PC-3 (cell line): ENCODE measurements around the gene DAPP1. TPM values are rescaled to one million over a fixed set of nuclear protein-coding genes. Genes with fewer than 3 reads are reported as not detected.

Experiments used
- ATAC-seq: fragments of 200-7000 bp; cut with Tn5 transposase; 2 replicates; pipeline ENCODE4 v1.9.1; 2020; ENCODE audit warnings: mild to moderate bottlenecking, moderate library complexity
- BruUV-seq: library from RNA; stranded (reverse); fragments of 400-500 nt; replicated peaks from 2 replicates; lab custom pipeline; 2021; lab: Mats Ljungman, UMichigan
- CTCF ChIA-PET: fragments of 300-600 bp; sonication (Branson Sonifier 250); formaldehyde crosslinking; loops from one replicate; lab custom pipeline; 2022; ENCODE audit warnings: antibody characterized with exemption; lab: Charles Lee
- POLR2A ChIA-PET: fragments of 300-600 bp; sonication (Branson Sonifier 250); formaldehyde crosslinking; loops from one replicate; lab custom pipeline; 2022; ENCODE audit warnings: antibody characterized with exemption; ENCODE audit not compliant: unreplicated experiment; lab: Charles Lee
- DNase-seq: peaks from one replicate; pipeline ENCODE4 v3.0.0-alpha.2; 2015
- H2AFZ ChIP-seq: fragments of 300-600 bp; sonication (generic); 2 replicates; pipeline ENCODE4 v1.6.0; 2016; ENCODE audit warnings: antibody characterized with exemption, low read length
- H3F3A ChIP-seq: fragments of 300-600 bp; sonication (generic); one replicate; pipeline ENCODE4 v1.6.0; 2017; ENCODE audit warnings: antibody characterized with exemption, low read length, control low read depth, mild to moderate bottlenecking; ENCODE audit not compliant: unreplicated experiment
- H3K27ac ChIP-seq: fragments of 300-600 bp; sonication (generic); 2 replicates; pipeline ENCODE4 v1.5.1; 2016; ENCODE audit warnings: mild to moderate bottlenecking, low read length
- H3K27me3 ChIP-seq: fragments of 300-600 bp; sonication (generic); 2 replicates; pipeline ENCODE4 v1.6.1; 2016; ENCODE audit warnings: low read length, mixed read lengths
- H3K36me3 ChIP-seq: fragments of 300-600 bp; sonication (generic); 2 replicates; pipeline ENCODE4 v1.6.1; 2016; ENCODE audit warnings: low read depth, mixed run types, low read length, mixed read lengths
- H3K4me1 ChIP-seq: fragments of 300-600 bp; sonication (generic); 2 replicates; pipeline ENCODE4 v1.5.1; 2016; ENCODE audit warnings: low read length; ENCODE audit not compliant: insufficient read depth
- H3K4me2 ChIP-seq: fragments of 300-600 bp; sonication (generic); 2 replicates; pipeline ENCODE4 v1.6.0; 2016; ENCODE audit warnings: low read length
- H3K4me3 ChIP-seq: fragments of 300-600 bp; sonication (generic); 2 replicates; pipeline ENCODE4 v1.5.1; 2016; ENCODE audit warnings: mild to moderate bottlenecking, low read length, mixed read lengths
- H3K79me2 ChIP-seq: fragments of 300-600 bp; sonication (generic); 2 replicates; pipeline ENCODE4 v1.6.1; 2017; ENCODE audit warnings: low read length, mixed read lengths
- H3K9ac ChIP-seq: fragments of 300-600 bp; sonication (generic); 2 replicates; pipeline ENCODE4 v1.6.0; 2016; ENCODE audit warnings: mild to moderate bottlenecking, low read length
- H3K9me2 ChIP-seq: fragments of 300-600 bp; sonication (generic); replicated peaks from 2 replicates; pipeline ENCODE4 v1.6.1; 2016; ENCODE audit warnings: mixed run types, low read length, mixed read lengths
- H3K9me3 ChIP-seq: fragments of 300-600 bp; sonication (generic); 2 replicates; pipeline ENCODE4 v1.6.1; 2016; ENCODE audit warnings: low read length, mixed read lengths
- H4K20me1 ChIP-seq: fragments of 300-600 bp; sonication (generic); 2 replicates; pipeline ENCODE4 v1.6.1; 2016; ENCODE audit warnings: low read length, mixed read lengths
- EZH2 ChIP-seq: fragments of 300-600 bp; sonication (generic); IDR thresholded peaks from one replicate; pipeline ENCODE4 v1.6.1; 2017; ENCODE audit warnings: antibody characterized with exemption, mild to moderate bottlenecking, low read length; ENCODE audit not compliant: unreplicated experiment
- EZH2phosphoT487 ChIP-seq: fragments of 300-600 bp; sonication (generic); IDR thresholded peaks from 2 replicates; pipeline ENCODE4 v1.6.1; 2018; ENCODE audit warnings: mild to moderate bottlenecking, antibody characterized with exemption, low read length, borderline replicate concordance
- intact Hi-C: fragments of 100-400 bp; cut with micrococcal nuclease; formaldehyde crosslinking; loops from 2 replicates; pipeline ENCODE4 v1.9.0; 2023
- total RNA-seq: library from RNA; depleted of rRNA; stranded (reverse); fragments of >200 nt; gene quantifications from 2 replicates; pipeline ENCODE4 v1.2.3, GENCODE V29; 2014
- TF ChIP-seq, protein P1 (sequence below): fragments of 300-600 bp; sonication (generic); conservative IDR thresholded peaks from 2 replicates; pipeline ENCODE4 v1.5.1; 2017; ENCODE audit warnings: antibody characterized with exemption, low read depth, mild to moderate bottlenecking, low read length

DAPP1 gene
- total RNA-seq, 1 experiment from 2014 or later = 11.6 TPM

DNA sequence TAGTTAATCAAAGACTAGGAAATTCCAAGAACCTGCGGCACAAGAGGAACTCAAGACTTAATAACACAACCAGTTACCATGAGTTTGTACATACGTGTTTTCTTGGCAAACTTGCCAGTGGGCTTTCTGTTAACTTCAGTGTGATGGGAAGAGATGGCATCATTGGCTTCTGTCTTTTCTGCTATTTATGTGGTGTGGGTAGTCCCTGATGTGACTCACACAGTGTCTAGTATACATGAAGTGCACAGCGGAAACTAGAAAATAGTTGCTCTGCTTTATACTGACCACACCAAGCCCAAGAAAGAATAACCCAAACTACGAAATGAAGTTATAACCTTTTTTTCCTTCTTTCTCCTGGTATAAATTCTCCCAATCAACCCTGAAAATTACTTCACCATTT is 24.5 kb downstream of the DAPP1 start:
- intact Hi-C loops = no loop called here
- Histone ChIP-seq H2AFZ (no peak overlapping the region), H3K79me2 (no peaks in the 10 kb centered on the region), H3K36me3 (no peaks in the 10 kb centered on the region), H3K4me2 (no peak overlapping the region), H3K9me3 (no peaks in the 10 kb centered on the region), H3F3A (no peaks in the 10 kb centered on the region), H3K4me1 (no peaks in the 10 kb centered on the region), H3K9ac (no peak overlapping the region), H3K27me3 (no peaks in the 10 kb centered on the region), H3K4me3 (no peak overlapping the region), H3K27ac (no peak overlapping the region), H3K9me2 (no peaks in the 10 kb centered on the region), H4K20me1 (no peaks in the 10 kb centered on the region)
- no peak for ATAC-seq
- TF ChIP-seq, protein P1, sequence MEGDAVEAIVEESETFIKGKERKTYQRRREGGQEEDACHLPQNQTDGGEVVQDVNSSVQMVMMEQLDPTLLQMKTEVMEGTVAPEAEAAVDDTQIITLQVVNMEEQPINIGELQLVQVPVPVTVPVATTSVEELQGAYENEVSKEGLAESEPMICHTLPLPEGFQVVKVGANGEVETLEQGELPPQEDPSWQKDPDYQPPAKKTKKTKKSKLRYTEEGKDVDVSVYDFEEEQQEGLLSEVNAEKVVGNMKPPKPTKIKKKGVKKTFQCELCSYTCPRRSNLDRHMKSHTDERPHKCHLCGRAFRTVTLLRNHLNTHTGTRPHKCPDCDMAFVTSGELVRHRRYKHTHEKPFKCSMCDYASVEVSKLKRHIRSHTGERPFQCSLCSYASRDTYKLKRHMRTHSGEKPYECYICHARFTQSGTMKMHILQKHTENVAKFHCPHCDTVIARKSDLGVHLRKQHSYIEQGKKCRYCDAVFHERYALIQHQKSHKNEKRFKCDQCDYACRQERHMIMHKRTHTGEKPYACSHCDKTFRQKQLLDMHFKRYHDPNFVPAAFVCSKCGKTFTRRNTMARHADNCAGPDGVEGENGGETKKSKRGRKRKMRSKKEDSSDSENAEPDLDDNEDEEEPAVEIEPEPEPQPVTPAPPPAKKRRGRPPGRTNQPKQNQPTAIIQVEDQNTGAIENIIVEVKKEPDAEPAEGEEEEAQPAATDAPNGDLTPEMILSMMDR = no peak
- no peak for TF ChIP-seq EZH2
- no peak for TF ChIP-seq EZH2phosphoT487
- ChIA-PET CTCF (no interaction called here), POLR2A (no interaction called here)
- BruUV-seq = no TSS peak
- DNase-seq = no peak

DNA sequence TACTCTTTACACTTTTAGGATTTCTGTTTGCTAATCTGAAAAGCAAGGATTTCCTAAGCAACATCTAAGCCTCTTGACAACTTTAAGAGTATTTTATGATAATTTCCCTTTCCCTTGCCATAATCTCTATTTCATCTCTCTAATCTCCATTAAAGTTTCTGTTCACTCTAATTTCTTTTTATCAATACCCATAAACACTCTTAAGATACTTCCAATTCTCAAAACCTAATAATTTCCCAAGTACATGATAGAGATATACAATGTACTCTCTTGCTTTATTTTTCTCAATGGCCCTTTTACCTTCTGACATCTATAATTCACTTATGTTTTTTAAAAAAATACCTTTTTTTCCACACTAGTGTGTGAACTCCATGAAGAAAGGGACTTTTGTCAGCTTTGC is 26.8 kb downstream of the DAPP1 start:
- CTCF ChIA-PET = no interaction called here
- H3K4me3 ChIP-seq = no peak overlapping the region
- TF ChIP-seq EZH2 (no peak), EZH2phosphoT487 (no peak)
- TF ChIP-seq, protein P1 = no peak
- no peaks in the 10 kb centered on the region for H3K36me3 ChIP-seq
- no peaks in the 10 kb centered on the region for H3K9me2 ChIP-seq
- H3K4me2 ChIP-seq = no peak overlapping the region
- POLR2A ChIA-PET = no interaction called here
- no peak overlapping the region for H3K27ac ChIP-seq
- no peaks in the 10 kb centered on the region for H3K79me2 ChIP-seq
- H3K4me1 ChIP-seq = no peaks in the 10 kb centered on the region
- ATAC-seq = no peak
- BruUV-seq = no TSS peak
- no peaks in the 10 kb centered on the region for H3K9me3 ChIP-seq
- H4K20me1 ChIP-seq = no peaks in the 10 kb centered on the region
- no peaks in the 10 kb centered on the region for H3K27me3 ChIP-seq
- no peak overlapping the region for H2AFZ ChIP-seq
- no peaks in the 10 kb centered on the region for H3F3A ChIP-seq
- no peak overlapping the region for H3K9ac ChIP-seq
- intact Hi-C loops = no loop called here
- DNase-seq = no peak

DNA sequence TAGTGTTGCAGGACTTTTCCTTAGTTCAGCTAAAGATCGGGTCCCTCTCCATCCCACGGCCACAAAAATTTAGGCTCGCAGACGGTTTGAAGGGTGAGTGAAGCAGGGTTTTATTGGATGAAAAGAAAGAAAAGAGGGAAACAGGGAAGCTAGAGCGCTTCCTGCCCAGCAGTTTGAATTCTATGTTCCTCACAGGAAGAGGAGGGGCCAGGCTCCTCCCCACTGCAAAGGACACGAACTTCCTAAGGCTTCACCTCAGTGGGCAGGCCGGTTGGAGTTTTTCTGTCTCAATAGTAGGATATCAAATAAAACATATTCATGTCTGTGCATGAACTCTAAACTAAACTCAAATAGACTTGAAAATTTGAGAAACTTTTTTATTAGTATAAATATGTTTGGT is 27.4 kb downstream of the DAPP1 start:
- ChIA-PET POLR2A (no interaction called here), CTCF (no interaction called here)
- no peaks in the 10 kb centered on the region for H3K36me3 ChIP-seq
- H3K4me3 ChIP-seq = no peak overlapping the region
- no TSS peak for BruUV-seq
- no peak overlapping the region for H3K4me2 ChIP-seq
- no peak overlapping the region for H3K27ac ChIP-seq
- no peaks in the 10 kb centered on the region for H3K4me1 ChIP-seq
- TF ChIP-seq EZH2 (no peak), EZH2phosphoT487 (no peak)
- TF ChIP-seq, protein P1 = no peak
- no peak for DNase-seq
- intact Hi-C loops = no loop called here
- no peaks in the 10 kb centered on the region for H3F3A ChIP-seq
- no peaks in the 10 kb centered on the region for H4K20me1 ChIP-seq
- H2AFZ ChIP-seq = no peak overlapping the region
- no peak for ATAC-seq
- no peaks in the 10 kb centered on the region for H3K79me2 ChIP-seq
- H3K9ac ChIP-seq = no peak overlapping the region
- no peaks in the 10 kb centered on the region for H3K9me2 ChIP-seq
- H3K27me3 ChIP-seq = no peaks in the 10 kb centered on the region
- H3K9me3 ChIP-seq = no peaks in the 10 kb centered on the region
